ENCODE results near the gene SIVA1.
A peak's percentile ranks its signal among the peaks of the same experiment; 100 is the strongest.

The SIVA1 gene

GRCh38 chr14:104798300-104799243 lies 45.6 kb downstream of the SIVA1 start:
- peaks cover 25% of the 10 kb centered on the region for H3K4me1 Mint-ChIP-seq (ENCODE audit: low read depth)
- DNase-seq (ENCODE audit: low spot score) = no peak
- H3K36me3 Mint-ChIP-seq (ENCODE audit: low read depth) = peaks cover 3% of the 10 kb centered on the region
- H3K4me3 Mint-ChIP-seq = peak overlapping the region; percentile 34
- H3K27me3 Mint-ChIP-seq (ENCODE audit: low read depth) = peaks cover 3% of the 10 kb centered on the region
- H3K27ac Mint-ChIP-seq = peak overlapping the region; percentile 24
- no peaks in the 10 kb centered on the region for H3K9me3 Mint-ChIP-seq

- Mint-ChIP-seq H3K27ac (peak overlapping the region; percentile 11), H3K9me3 (no peaks in the 10 kb centered on the region), H3K4me1 (ENCODE audit: low read depth) (peaks cover 19% of the 10 kb centered on the region), H3K4me3 (peak overlapping the region; percentile 34), H3K27me3 (ENCODE audit: low read depth) (peaks cover 3% of the 10 kb centered on the region), H3K36me3 (ENCODE audit: low read depth) (peaks cover 2% of the 10 kb centered on the region)
- DNase-seq (ENCODE audit: low spot score) = no peak
Observed at GRCh38 chr14:104799244-104800014, 46.5 kb downstream of the SIVA1 start.

GRCh38 chr14:104800015-104800770 lies 47.2 kb downstream of the SIVA1 start:
- H3K4me1 Mint-ChIP-seq (ENCODE audit: low read depth) = peaks cover 17% of the 10 kb centered on the region
- peak overlapping the region; percentile 34 for H3K4me3 Mint-ChIP-seq
- no peaks in the 10 kb centered on the region for H3K9me3 Mint-ChIP-seq
- DNase-seq (ENCODE audit: low spot score) = peak; percentile 81
- peaks cover 3% of the 10 kb centered on the region for H3K27me3 Mint-ChIP-seq (ENCODE audit: low read depth)
- H3K27ac Mint-ChIP-seq = no peak overlapping the region
- H3K36me3 Mint-ChIP-seq (ENCODE audit: low read depth) = no peaks in the 10 kb centered on the region

GRCh38 chr14:104800771-104801519 lies 48.0 kb downstream of the SIVA1 start, which contains the start of gene ZBTB42:
ZBTB42 (plus strand) TSS chr14:104801101; CDS start chr14:104801198, 97 bp downstream.
- Mint-ChIP-seq H3K27ac (peak within 1 kb of the TSS; percentile 63), H3K9me3 (no peaks in the 10 kb centered on the region), H3K4me1 (ENCODE audit: low read depth) (peaks cover 17% of the 10 kb centered on the region), H3K4me3 (peak within 1 kb of the TSS; percentile 85), H3K27me3 (ENCODE audit: low read depth) (peaks cover 3% of the 10 kb centered on the region), H3K36me3 (ENCODE audit: low read depth) (no peaks in the 10 kb centered on the region)
- peak; percentile 75 for DNase-seq (ENCODE audit: low spot score)

- DNase-seq (ENCODE audit: low spot score) = no peak
- H3K36me3 Mint-ChIP-seq (ENCODE audit: low read depth) = no peaks in the 10 kb centered on the region
- peaks cover 13% of the 10 kb centered on the region for H3K4me1 Mint-ChIP-seq (ENCODE audit: low read depth)
- H3K27ac Mint-ChIP-seq = peak overlapping the region; percentile 63
- H3K4me3 Mint-ChIP-seq = peak overlapping the region; percentile 85
- peaks cover 3% of the 10 kb centered on the region for H3K27me3 Mint-ChIP-seq (ENCODE audit: low read depth)
- peaks cover 5% of the 10 kb centered on the region for H3K9me3 Mint-ChIP-seq
Observed at GRCh38 chr14:104801520-104802393, 48.8 kb downstream of the SIVA1 start.

- no peaks in the 10 kb centered on the region for H3K36me3 Mint-ChIP-seq (ENCODE audit: low read depth)
- DNase-seq (ENCODE audit: low spot score) = no peak
- peak overlapping the region; percentile 58 for H3K4me3 Mint-ChIP-seq
- peaks cover 3% of the 10 kb centered on the region for H3K27me3 Mint-ChIP-seq (ENCODE audit: low read depth)
- peaks cover 13% of the 10 kb centered on the region for H3K4me1 Mint-ChIP-seq (ENCODE audit: low read depth)
- no peak overlapping the region for H3K27ac Mint-ChIP-seq
- peaks cover 6% of the 10 kb centered on the region for H3K9me3 Mint-ChIP-seq
Observed at GRCh38 chr14:104802394-104803184, 49.6 kb downstream of the SIVA1 start.

- no peak for DNase-seq (ENCODE audit: low spot score)
- no peak overlapping the region for H3K27ac Mint-ChIP-seq
- H3K9me3 Mint-ChIP-seq = peaks cover 6% of the 10 kb centered on the region
- H3K4me3 Mint-ChIP-seq = no peak overlapping the region
- peaks cover 13% of the 10 kb centered on the region for H3K4me1 Mint-ChIP-seq (ENCODE audit: low read depth)
- H3K27me3 Mint-ChIP-seq (ENCODE audit: low read depth) = peaks cover 3% of the 10 kb centered on the region
- no peaks in the 10 kb centered on the region for H3K36me3 Mint-ChIP-seq (ENCODE audit: low read depth)
Observed at GRCh38 chr14:104803280-104803911, 50.4 kb downstream of the SIVA1 start.

- Mint-ChIP-seq H3K4me3 (no peak overlapping the region), H3K4me1 (ENCODE audit: low read depth) (peaks cover 8% of the 10 kb centered on the region), H3K36me3 (ENCODE audit: low read depth) (no peaks in the 10 kb centered on the region), H3K27ac (no peak overlapping the region), H3K27me3 (ENCODE audit: low read depth) (peaks cover 3% of the 10 kb centered on the region), H3K9me3 (peaks cover 6% of the 10 kb centered on the region)
- DNase-seq (ENCODE audit: low spot score) = no peak
Observed at GRCh38 chr14:104803912-104804410, 51.0 kb downstream of the SIVA1 start.

- no peak overlapping the region for H3K4me3 Mint-ChIP-seq
- peaks cover 4% of the 10 kb centered on the region for H3K4me1 Mint-ChIP-seq (ENCODE audit: low read depth)
- H3K9me3 Mint-ChIP-seq = peaks cover 6% of the 10 kb centered on the region
- peaks cover under 1% of the 10 kb centered on the region for H3K27me3 Mint-ChIP-seq (ENCODE audit: low read depth)
- H3K27ac Mint-ChIP-seq = no peak overlapping the region
- no peak for DNase-seq (ENCODE audit: low spot score)
- H3K36me3 Mint-ChIP-seq (ENCODE audit: low read depth) = no peaks in the 10 kb centered on the region
Observed at GRCh38 chr14:104804481-104805325, 51.8 kb downstream of the SIVA1 start.

GRCh38 chr14:104805326-104805678 lies 52.4 kb downstream of the SIVA1 start:
- DNase-seq (ENCODE audit: low spot score) = no peak
- no peak overlapping the region for H3K27ac Mint-ChIP-seq
- H3K4me1 Mint-ChIP-seq (ENCODE audit: low read depth) = peaks cover 2% of the 10 kb centered on the region

More at GRCh38 chr14:104805326-104805678, 52.4 kb downstream of the SIVA1 start:
- no peaks in the 10 kb centered on the region for H3K27me3 Mint-ChIP-seq (ENCODE audit: low read depth)
- no peaks in the 10 kb centered on the region for H3K36me3 Mint-ChIP-seq (ENCODE audit: low read depth)
- peaks cover 6% of the 10 kb centered on the region for H3K9me3 Mint-ChIP-seq
- no peak overlapping the region for H3K4me3 Mint-ChIP-seq
